ENCODE data around the gene CTNNBIP1. TPM values are rescaled to one million over a fixed set of nuclear protein-coding genes. Genes with fewer than 3 reads are reported as not detected.

Gene CTNNBIP1
- total RNA-seq, 4 donors from 2014 or later = 24.0 to 30.5 (median 28.5) TPM

DNA sequence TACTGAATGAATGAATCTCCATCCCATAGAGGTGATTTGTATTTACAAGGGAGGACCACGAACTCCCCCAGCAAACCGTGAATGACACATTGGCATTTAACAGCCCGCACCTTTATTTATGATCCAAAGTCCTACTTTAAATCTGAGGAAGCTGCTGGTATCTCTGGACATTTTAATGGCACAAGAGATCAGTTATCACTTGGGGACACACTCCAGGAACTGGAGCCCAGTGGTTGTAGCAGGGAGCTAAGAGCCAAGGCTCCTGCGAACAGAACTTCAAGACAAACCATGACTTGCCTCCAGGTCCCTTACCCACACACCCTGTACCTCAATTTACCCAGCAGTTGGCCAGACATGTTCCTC, 1.2 kb downstream of the CTNNBIP1 start:
- Histone ChIP-seq H3K27ac (peak overlapping the region in 3 of 4 donors; percentile 77 to 84 (median 80)), H3K36me3 (no peaks in the 10 kb centered on the region), H3K4me1 (peaks cover 0 to 19% (median 5%) of the 10 kb centered on the region in 4 donors), H3K4me3 (peak overlapping the region in 2 of 4 donors; percentile 95 to 96), H3K27me3 (no peaks in the 10 kb centered on the region), H3K9me3 (no peaks in the 10 kb centered on the region)
- no peak for DNase-seq
- TF ChIP-seq CTCF (IDR thresholded peaks at IDR 0.05) (no peak), POLR2A (IDR thresholded peaks at IDR 0.05) (peak in 1 of 2 donors; percentile 43)

DNA sequence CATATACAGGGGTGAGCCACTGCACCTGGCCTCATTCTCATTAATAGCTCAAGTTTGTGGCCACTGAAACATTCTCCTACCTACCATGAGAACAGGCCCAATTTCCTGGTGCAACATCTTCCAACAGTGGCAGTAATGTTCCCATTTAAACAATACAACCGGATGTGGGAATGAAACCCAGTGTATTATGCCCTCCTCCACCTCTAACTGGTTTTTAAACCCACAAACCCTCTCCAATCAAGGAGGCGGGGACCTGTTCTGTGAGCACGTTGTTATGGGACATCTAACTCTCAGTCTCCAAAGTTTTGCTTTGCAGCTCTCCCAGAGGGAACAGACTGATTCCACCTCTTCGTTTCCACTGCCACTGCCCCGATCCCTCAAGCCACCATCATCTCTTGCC, 2.6 kb downstream of the CTNNBIP1 start:
- H3K36me3 ChIP-seq = no peaks in the 10 kb centered on the region
- DNase-seq = peak in 1 of 3 donors; percentile 5
- H3K4me3 ChIP-seq = no peak overlapping the region
- H3K27me3 ChIP-seq = no peaks in the 10 kb centered on the region
- no peak overlapping the region for H3K27ac ChIP-seq
- TF ChIP-seq CTCF (IDR thresholded peaks at IDR 0.05) = no peak
- no peak for TF ChIP-seq POLR2A (IDR thresholded peaks at IDR 0.05)
- no peaks in the 10 kb centered on the region for H3K9me3 ChIP-seq
- peaks cover 0 to 19% (median 5%) of the 10 kb centered on the region in 4 donors for H3K4me1 ChIP-seq

DNA sequence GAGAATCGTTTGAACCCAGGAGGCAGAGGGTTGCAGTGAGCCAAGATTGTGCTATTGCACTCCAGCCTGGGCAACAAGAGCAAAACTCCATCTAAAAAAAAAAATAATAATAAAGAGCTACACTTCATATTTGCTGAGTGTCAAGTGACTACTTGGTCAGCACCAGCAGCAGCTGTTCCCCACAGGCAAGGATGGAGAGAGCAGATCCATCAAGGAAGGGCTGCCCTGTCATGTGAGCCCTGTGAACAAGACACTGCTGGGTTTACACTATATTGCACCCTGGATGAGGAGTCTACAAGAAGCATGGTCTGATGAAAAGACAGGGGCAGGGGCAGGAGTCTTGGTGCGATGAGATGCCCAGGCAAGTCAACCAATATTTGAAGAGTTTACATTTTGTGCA, 3.6 kb downstream of the CTNNBIP1 start:
- DNase-seq = no peak
- H3K4me1 ChIP-seq = peaks cover 0 to 24% (median 5%) of the 10 kb centered on the region in 4 donors

GRCh38 chr1:9905010-9905409, 5.1 kb downstream of the CTNNBIP1 start:
- no peak for DNase-seq
- no peaks in the 10 kb centered on the region for H3K27me3 ChIP-seq
- peaks cover 5 to 33% (median 8%) of the 10 kb centered on the region in 4 donors for H3K4me1 ChIP-seq
- H3K36me3 ChIP-seq = no peaks in the 10 kb centered on the region
- no peak overlapping the region for H3K4me3 ChIP-seq
- H3K27ac ChIP-seq = no peak overlapping the region
- H3K9me3 ChIP-seq = no peaks in the 10 kb centered on the region
- no peak for TF ChIP-seq CTCF (IDR thresholded peaks at IDR 0.05)
- TF ChIP-seq POLR2A (IDR thresholded peaks at IDR 0.05) = no peak

More for the DNA sequence above, 3.6 kb downstream of the CTNNBIP1 start:
- Histone ChIP-seq H3K27ac (no peak overlapping the region), H3K4me3 (no peak overlapping the region), H3K9me3 (no peaks in the 10 kb centered on the region), H3K27me3 (no peaks in the 10 kb centered on the region), H3K36me3 (no peaks in the 10 kb centered on the region)
- TF ChIP-seq POLR2A (IDR thresholded peaks at IDR 0.05) (no peak), CTCF (IDR thresholded peaks at IDR 0.05) (no peak)

GRCh38 chr1:9904596-9904995, 5.5 kb downstream of the CTNNBIP1 start:
- Histone ChIP-seq H3K36me3 (no peaks in the 10 kb centered on the region), H3K4me1 (peaks cover 5 to 37% (median 8%) of the 10 kb centered on the region in 4 donors), H3K4me3 (no peak overlapping the region), H3K9me3 (no peaks in the 10 kb centered on the region), H3K27me3 (no peaks in the 10 kb centered on the region), H3K27ac (no peak overlapping the region)
- no peak for DNase-seq
- TF ChIP-seq POLR2A (IDR thresholded peaks at IDR 0.05) (no peak), CTCF (IDR thresholded peaks at IDR 0.05) (no peak)
